NB4 (cell line): ENCODE measurements around the gene SOX6.

Source experiments
- MYC ChIP-seq: IDR thresholded peaks from 2 replicates; pipeline ENCODE4 v1.6.1; 2011; ENCODE audit warnings: low read depth, low read length
- POLR2A ChIP-seq: IDR thresholded peaks from 2 replicates; pipeline ENCODE4 v1.6.1; 2011; ENCODE audit warnings: mild to moderate bottlenecking; ENCODE audit not compliant: insufficient read length; ENCODE audit errors: extremely low read depth
- TF ChIP-seq, protein P1 (sequence below): IDR thresholded peaks from one replicate; pipeline ENCODE4 v1.5.1; 2012; ENCODE audit warnings: low read depth, low read length

- TF ChIP-seq, protein P1, sequence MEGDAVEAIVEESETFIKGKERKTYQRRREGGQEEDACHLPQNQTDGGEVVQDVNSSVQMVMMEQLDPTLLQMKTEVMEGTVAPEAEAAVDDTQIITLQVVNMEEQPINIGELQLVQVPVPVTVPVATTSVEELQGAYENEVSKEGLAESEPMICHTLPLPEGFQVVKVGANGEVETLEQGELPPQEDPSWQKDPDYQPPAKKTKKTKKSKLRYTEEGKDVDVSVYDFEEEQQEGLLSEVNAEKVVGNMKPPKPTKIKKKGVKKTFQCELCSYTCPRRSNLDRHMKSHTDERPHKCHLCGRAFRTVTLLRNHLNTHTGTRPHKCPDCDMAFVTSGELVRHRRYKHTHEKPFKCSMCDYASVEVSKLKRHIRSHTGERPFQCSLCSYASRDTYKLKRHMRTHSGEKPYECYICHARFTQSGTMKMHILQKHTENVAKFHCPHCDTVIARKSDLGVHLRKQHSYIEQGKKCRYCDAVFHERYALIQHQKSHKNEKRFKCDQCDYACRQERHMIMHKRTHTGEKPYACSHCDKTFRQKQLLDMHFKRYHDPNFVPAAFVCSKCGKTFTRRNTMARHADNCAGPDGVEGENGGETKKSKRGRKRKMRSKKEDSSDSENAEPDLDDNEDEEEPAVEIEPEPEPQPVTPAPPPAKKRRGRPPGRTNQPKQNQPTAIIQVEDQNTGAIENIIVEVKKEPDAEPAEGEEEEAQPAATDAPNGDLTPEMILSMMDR = no peak
- TF ChIP-seq POLR2A (no peak), MYC (no peak)
These were observed 264.5 kb downstream of the SOX6 start for GRCh38 chr11:16091862-16092261.
